ENCODE results near the gene HSF2BP.
"Not testable (repeated sequence)": the region's sequence is repeated elsewhere in the genome, so short reads cannot be mapped to it uniquely, and the experiment has no call there.

The HSF2BP gene

GRCh38 chr21:43574741-43575472 lies 84.4 kb downstream of the HSF2BP start:
- Histone ChIP-seq H3K27ac (peak overlapping the region; percentile 1 to 65 (median 47); a peak in 19 of 22 replicates), H4K20me1 (no peaks in the 10 kb centered on the region), H3K4me2 (peak overlapping the region; percentile 38 to 76 (median 66)), H3K27me3 (no peaks in the 10 kb centered on the region), H3K36me3 (no peaks in the 10 kb centered on the region), H3K4me3 (no peak overlapping the region), H3K9me3 (replicated peaks in 1 of 11) (no peaks in the 10 kb centered on the region), H3K4me1 (peaks cover 22 to 39% (median 32%) of the 10 kb centered on the region in 10 experiments), H3K9ac (peak overlapping the region in 7 of 11 experiments; percentile 8 to 55 (median 27); a peak in 14 of 22 replicates)
- TF ChIP-seq Cebpa-rat (IDR thresholded peaks at IDR 0.05): no peak

DNA sequence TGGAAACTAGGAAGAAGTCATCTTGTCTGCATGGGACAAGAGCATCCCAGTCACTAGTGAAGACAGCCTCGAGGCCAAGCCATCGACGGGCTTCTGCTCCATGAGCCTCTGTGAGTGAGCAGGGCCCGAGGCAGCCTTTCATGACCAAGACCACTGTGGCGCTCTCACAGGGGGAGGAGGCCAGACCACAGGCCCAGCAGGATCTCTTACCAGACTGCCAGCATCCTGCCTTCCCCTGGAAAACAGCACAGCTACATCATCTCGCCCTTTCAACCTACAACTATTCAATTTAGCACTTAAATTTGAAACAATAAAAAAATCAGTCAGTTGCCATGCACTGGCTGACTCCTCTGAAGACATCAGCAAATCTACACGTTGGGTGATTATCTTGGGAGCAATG lies 85.4 kb downstream of the HSF2BP start:
- peak overlapping the region in 10 of 11 experiments; percentile 14 to 76 (median 65); a peak in 18 of 22 replicates for H3K4me2 ChIP-seq
- H4K20me1 ChIP-seq: no peaks in the 10 kb centered on the region
- no peaks in the 10 kb centered on the region for H3K9me3 ChIP-seq (replicated peaks in 1 of 11)
- TF ChIP-seq Cebpa-rat (IDR thresholded peaks at IDR 0.05): no peak
- peak overlapping the region in 3 of 11 experiments; percentile 47 to 58 (median 47); a peak in 5 of 22 replicates for H3K27ac ChIP-seq
- no peaks in the 10 kb centered on the region for H3K36me3 ChIP-seq
- peaks cover 22 to 39% (median 32%) of the 10 kb centered on the region in 10 experiments for H3K4me1 ChIP-seq
- no peak overlapping the region for H3K9ac ChIP-seq
- H3K4me3 ChIP-seq: no peak overlapping the region
- H3K27me3 ChIP-seq: no peaks in the 10 kb centered on the region

- Histone ChIP-seq H3K4me3 (no peak overlapping the region), H4K20me1 (no peaks in the 10 kb centered on the region), H3K9ac (no peak overlapping the region), H3K27ac (no peak overlapping the region), H3K9me3 (replicated peaks in 1 of 11) (no peaks in the 10 kb centered on the region), H3K4me1 (peaks cover 22 to 39% (median 32%) of the 10 kb centered on the region in 10 experiments), H3K27me3 (no peaks in the 10 kb centered on the region), H3K36me3 (no peaks in the 10 kb centered on the region), H3K4me2 (peak overlapping the region in 2 of 11 experiments; percentile 22 to 29; a peak in 2 of 22 replicates)
- no peak for TF ChIP-seq Cebpa-rat (IDR thresholded peaks at IDR 0.05)
Measured at GRCh38 chr21:43572446-43572845, 86.8 kb downstream of the HSF2BP start.

DNA sequence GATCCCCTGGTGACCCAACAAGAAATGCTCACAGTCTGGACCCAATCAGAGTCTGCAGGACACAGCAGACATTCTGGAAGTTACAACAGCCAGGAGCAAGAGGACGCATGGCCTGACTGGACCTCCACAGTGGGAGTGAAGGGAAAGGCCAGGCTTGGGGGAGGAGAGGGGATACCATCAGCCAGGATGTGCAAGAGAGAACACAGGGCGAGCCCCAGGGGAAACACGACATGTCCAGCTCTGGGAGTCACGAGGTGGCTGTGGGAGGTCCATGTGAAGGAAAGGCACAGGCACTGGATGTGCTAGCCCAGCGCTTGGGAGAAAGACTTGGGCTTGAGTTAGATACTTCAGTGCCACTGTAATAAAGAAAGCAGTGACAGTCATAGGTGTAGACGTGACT lies 87.3 kb downstream of the HSF2BP start:
- H3K27ac ChIP-seq: no peak overlapping the region

GRCh38 chr21:43570195-43570594 lies 89.1 kb downstream of the HSF2BP start:
- peaks cover 15 to 30% (median 24%) of the 10 kb centered on the region in 10 experiments for H3K4me1 ChIP-seq
- H3K4me3 ChIP-seq; H3K27ac ChIP-seq; H3K36me3 ChIP-seq; H3K27me3 ChIP-seq; H4K20me1 ChIP-seq; H3K9ac ChIP-seq; H3K9me3 ChIP-seq (replicated peaks in 1 of 11); H3K4me2 ChIP-seq: not testable (repeated sequence)

More for the DNA sequence above, 87.3 kb downstream of the HSF2BP start:
- H3K4me2 ChIP-seq: no peak overlapping the region
- H4K20me1 ChIP-seq: no peaks in the 10 kb centered on the region
- peaks cover 22 to 39% (median 32%) of the 10 kb centered on the region in 10 experiments for H3K4me1 ChIP-seq
- no peaks in the 10 kb centered on the region for H3K27me3 ChIP-seq
- no peak overlapping the region for H3K9ac ChIP-seq
- H3K4me3 ChIP-seq: no peak overlapping the region
- H3K36me3 ChIP-seq: no peaks in the 10 kb centered on the region
- no peak for TF ChIP-seq Cebpa-rat (IDR thresholded peaks at IDR 0.05)
- no peaks in the 10 kb centered on the region for H3K9me3 ChIP-seq (replicated peaks in 1 of 11)

GRCh38 chr21:43562451-43562850 lies 96.8 kb downstream of the HSF2BP start:
- H3K9ac ChIP-seq; H3K4me3 ChIP-seq; H4K20me1 ChIP-seq; H3K27me3 ChIP-seq; H3K4me1 ChIP-seq; H3K36me3 ChIP-seq; H3K4me2 ChIP-seq; H3K27ac ChIP-seq; H3K9me3 ChIP-seq (replicated peaks in 1 of 11): not testable (repeated sequence)

- not testable (repeated sequence) for H3K36me3 ChIP-seq; H3K4me2 ChIP-seq; H3K27ac ChIP-seq; H4K20me1 ChIP-seq; H3K4me1 ChIP-seq; H3K27me3 ChIP-seq; H3K9me3 ChIP-seq (replicated peaks in 1 of 11); H3K9ac ChIP-seq; H3K4me3 ChIP-seq
Measured at GRCh38 chr21:43540561-43540960, 118.7 kb downstream of the HSF2BP start.

DNA sequence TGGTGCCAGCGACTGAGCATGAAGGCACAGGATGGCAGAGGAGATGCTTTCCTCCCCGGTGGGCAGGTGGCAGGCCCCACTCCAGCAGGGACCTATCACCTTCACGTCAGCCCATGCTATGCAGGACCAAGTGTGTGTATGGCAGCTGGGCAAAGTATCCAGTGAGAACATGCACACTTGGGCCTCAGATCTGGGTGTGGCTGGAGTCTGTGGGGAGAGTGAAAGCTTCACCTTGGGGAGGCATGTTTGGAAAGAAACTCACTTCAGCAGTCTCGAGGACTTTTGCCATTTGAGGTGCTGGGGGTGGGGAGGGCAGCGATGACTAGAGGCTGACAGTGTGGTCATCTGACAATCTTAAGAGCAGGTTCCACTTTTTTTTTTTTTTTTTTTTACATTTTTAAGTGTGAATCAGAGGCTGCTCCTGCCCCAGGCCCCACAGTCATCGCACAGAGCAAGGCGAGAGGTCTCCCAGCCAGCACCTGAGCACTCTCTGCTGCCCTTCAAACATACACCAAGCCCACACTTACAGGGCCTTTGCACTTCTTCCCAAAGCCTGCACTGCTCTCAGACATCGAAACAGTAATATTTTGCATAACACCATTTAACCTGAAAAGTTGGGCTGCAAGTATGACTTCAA lies 136.7 kb downstream of the HSF2BP start:
- H3K36me3 ChIP-seq; H3K27ac ChIP-seq; H3K9me3 ChIP-seq (replicated peaks in 1 of 11); H3K27me3 ChIP-seq; H4K20me1 ChIP-seq; H3K4me1 ChIP-seq; H3K9ac ChIP-seq; H3K4me2 ChIP-seq; H3K4me3 ChIP-seq: not testable (repeated sequence)

GRCh38 chr21:43517701-43518100 lies 141.6 kb downstream of the HSF2BP start:
- not testable (repeated sequence) for H3K4me1 ChIP-seq; H3K9me3 ChIP-seq (replicated peaks in 1 of 11); H4K20me1 ChIP-seq; H3K36me3 ChIP-seq; H3K9ac ChIP-seq; H3K4me2 ChIP-seq; H3K27me3 ChIP-seq; H3K4me3 ChIP-seq; H3K27ac ChIP-seq

GRCh38 chr21:43516860-43517627 lies 142.2 kb downstream of the HSF2BP start:
- H3K4me3 ChIP-seq; H4K20me1 ChIP-seq; H3K27me3 ChIP-seq; H3K27ac ChIP-seq; H3K9ac ChIP-seq; H3K4me1 ChIP-seq; H3K4me2 ChIP-seq; H3K36me3 ChIP-seq; H3K9me3 ChIP-seq (replicated peaks in 1 of 11): not testable (repeated sequence)

DNA sequence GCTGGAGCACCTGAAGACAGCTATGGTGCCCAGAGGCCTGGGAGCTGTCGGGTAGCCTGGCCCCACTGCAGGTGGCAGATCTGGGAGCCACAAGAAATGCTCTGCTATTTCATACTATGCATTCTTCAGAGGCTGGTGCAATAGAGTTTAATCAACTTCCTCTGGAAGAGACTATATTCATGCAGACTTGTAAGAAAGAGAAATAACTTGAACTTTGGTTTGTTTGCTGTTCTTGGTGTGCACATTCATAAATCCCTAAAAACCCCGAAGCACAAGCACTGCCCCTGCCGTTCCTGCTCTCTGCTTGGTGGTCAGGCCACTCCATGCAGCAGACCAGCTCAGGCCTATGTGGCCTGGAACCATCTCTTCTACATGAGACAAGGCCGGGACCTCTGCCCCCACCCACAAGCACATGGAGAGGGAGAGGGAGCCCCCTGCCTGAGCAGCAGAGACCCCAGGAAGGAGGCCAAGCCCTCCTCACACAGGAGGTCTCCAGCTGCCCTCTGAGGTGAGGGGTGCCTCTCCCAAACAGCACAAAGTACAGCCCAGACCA lies 142.9 kb downstream of the HSF2BP start:
- not testable (repeated sequence) for H3K4me2 ChIP-seq, H4K20me1 ChIP-seq, H3K27me3 ChIP-seq

DNA sequence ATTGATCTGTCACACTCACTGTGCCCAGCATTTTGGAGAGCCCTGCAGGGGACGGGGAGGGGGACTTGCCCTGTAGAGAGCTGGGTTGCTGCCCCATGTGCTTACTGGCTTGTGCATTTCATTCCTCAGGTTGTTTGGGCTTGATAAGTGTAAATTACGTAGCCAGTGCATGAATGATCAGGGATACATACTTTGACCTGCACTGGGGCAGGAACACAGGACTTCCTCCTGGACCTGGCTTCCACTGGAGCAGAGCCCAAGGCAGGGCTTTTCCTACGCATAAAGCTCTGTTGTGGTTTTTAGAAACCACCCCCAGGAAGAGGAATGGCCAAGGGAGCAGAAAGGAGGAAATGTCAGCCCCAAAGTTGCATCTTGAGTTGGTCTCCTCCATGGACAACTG lies 144.5 kb downstream of the HSF2BP start:
- not testable (repeated sequence) for H3K27ac ChIP-seq; H3K4me2 ChIP-seq; H4K20me1 ChIP-seq; H3K4me1 ChIP-seq; H3K9me3 ChIP-seq (replicated peaks in 1 of 11); H3K4me3 ChIP-seq; H3K9ac ChIP-seq; H3K27me3 ChIP-seq; H3K36me3 ChIP-seq

More for the DNA sequence above, 142.9 kb downstream of the HSF2BP start:
- H3K36me3 ChIP-seq; H3K4me3 ChIP-seq; H3K9ac ChIP-seq; H3K27ac ChIP-seq; H3K4me1 ChIP-seq; H3K9me3 ChIP-seq (replicated peaks in 1 of 11): not testable (repeated sequence)

DNA sequence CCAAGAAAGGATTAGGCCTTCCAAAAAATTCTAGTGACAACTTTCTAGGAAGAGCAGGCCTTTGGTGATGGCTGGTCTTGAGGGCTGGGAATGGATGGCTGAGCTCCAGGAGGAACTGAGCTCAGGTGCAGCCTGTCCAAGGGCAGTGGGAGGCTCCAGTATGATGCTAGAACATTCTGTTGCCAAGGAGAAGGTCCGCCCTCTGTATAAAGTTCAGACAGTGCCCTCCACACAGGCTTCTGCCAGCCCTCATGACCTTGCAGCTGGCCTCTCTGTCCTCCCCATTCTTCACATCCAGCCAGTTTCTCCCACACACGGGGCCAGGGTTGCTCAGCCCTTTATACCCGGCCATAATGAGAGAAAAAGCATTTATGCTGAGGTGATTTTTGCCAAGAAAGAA lies 146.3 kb downstream of the HSF2BP start:
- not testable (repeated sequence) for H3K27ac ChIP-seq; H3K9ac ChIP-seq; H3K4me3 ChIP-seq; H3K4me2 ChIP-seq; H3K4me1 ChIP-seq; H3K36me3 ChIP-seq; H4K20me1 ChIP-seq; H3K9me3 ChIP-seq (replicated peaks in 1 of 11); H3K27me3 ChIP-seq

Measured in BLaER1 treated with 17β-estradiol and CSF1 and Interleukin-3, amounts not matched to agents 10 nM and 100 nM (cell line).